Activated CD8-positive, alpha-beta T cell treated with anti-CD3 and anti-CD28 coated beads for 36 hours (primary cell): ENCODE results near the gene CBX2. TPM values are rescaled to one million over a fixed set of nuclear protein-coding genes. Genes with fewer than 3 reads are reported as not detected.

Source experiments
- ATAC-seq: fragments of 200-7000 bp; cut with Tn5 transposase; one replicate; pipeline ENCODE4 v1.10.0; 2021; ENCODE audit warnings: mild to moderate bottlenecking, moderate library complexity
- CTCF ChIA-PET: fragments of 350-600 bp; sonication (Branson Sonifier 250); formaldehyde crosslinking; loops from one replicate; lab custom pipeline; 2021; ENCODE audit warnings: antibody characterized with exemption; lab: Charles Lee
- POLR2A ChIA-PET: fragments of 350-600 bp; sonication (Branson Sonifier 250); formaldehyde crosslinking; loops from one replicate; lab custom pipeline; 2021; ENCODE audit warnings: antibody characterized with exemption; lab: Charles Lee
- DNase-seq: peaks from one replicate; pipeline ENCODE4 v3.0.0-alpha.2; 2020
- H3K27ac Mint-ChIP-seq: one replicate; pipeline ENCODE4 v1.8.0; 2021; ENCODE audit warnings: mild to moderate bottlenecking, mixed read lengths
- H3K27me3 Mint-ChIP-seq: one replicate; pipeline ENCODE4 v1.8.0; 2021; ENCODE audit warnings: mixed read lengths
- H3K36me3 Mint-ChIP-seq: one replicate; pipeline ENCODE4 v1.8.0; 2021; ENCODE audit warnings: low read depth, mixed read lengths
- H3K4me1 Mint-ChIP-seq: one replicate; pipeline ENCODE4 v1.8.0; 2021; ENCODE audit warnings: low read depth, mixed read lengths
- H3K4me3 Mint-ChIP-seq: one replicate; pipeline ENCODE4 v1.8.0; 2021; ENCODE audit warnings: mild to moderate bottlenecking, moderate library complexity, mixed read lengths
- H3K9me3 Mint-ChIP-seq: one replicate; pipeline ENCODE4 v1.8.0; 2021; ENCODE audit warnings: mixed read lengths
- CTCF ChIP-seq: fragments of 200-600 bp; IDR thresholded peaks from one replicate; pipeline ENCODE4 v1.8.0; 2022; ENCODE audit warnings: antibody characterized with exemption, mild to moderate bottlenecking
- intact Hi-C: fragments of 100-400 bp; cut with micrococcal nuclease; formaldehyde crosslinking; loops from one replicate; pipeline ENCODE4 v1.10.0; 2022
- total RNA-seq, 2 experiments: library from RNA; stranded (reverse); gene quantifications; one replicate each; pipeline ENCODE4 v1.2.3, GENCODE V29; 2021

The CBX2 gene
- total RNA-seq, 2 experiments from 2014 or later, result 8.0 to 9.7 TPM

GRCh38 chr17:79779084-79779529 lies 1.2 kb downstream of the CBX2 start:
- Mint-ChIP-seq H3K9me3 (no peaks in the 10 kb centered on the region), H3K27ac (no peak overlapping the region), H3K4me1 (peaks cover 34% of the 10 kb centered on the region), H3K36me3 (peaks cover 8% of the 10 kb centered on the region), H3K27me3 (peaks cover 48% of the 10 kb centered on the region), H3K4me3 (peak overlapping the region; percentile 86)
- intact Hi-C loops, result no loop called here
- ChIA-PET CTCF (interaction anchor here (0.7 to 2.7 kb wide), 3 partner anchors 8 to 37 kb away, joined by 3 to 9 read pairs (median 4); no protein-coding TSS in a partner anchor), POLR2A (interaction anchor here (1.1 to 1.2 kb wide), 2 partner anchors 15 to 17 kb away, joined by 4 read pairs; partner anchors contain the start of gene CBX8)
- DNase-seq (no peak), ATAC-seq (no peak)
- no peak for TF ChIP-seq CTCF

- Mint-ChIP-seq H3K4me3 (peak overlapping the region; percentile 86), H3K36me3 (peaks cover 8% of the 10 kb centered on the region), H3K27me3 (peaks cover 43% of the 10 kb centered on the region), H3K9me3 (no peaks in the 10 kb centered on the region), H3K27ac (no peak overlapping the region), H3K4me1 (peaks cover 34% of the 10 kb centered on the region)
- ATAC-seq, result no peak
- POLR2A ChIA-PET, result no interaction called here
- no peak for TF ChIP-seq CTCF
- DNase-seq, result no peak
- CTCF ChIA-PET, result interaction anchor here (0.7 to 2.7 kb wide), 2 partner anchors 9 to 38 kb away, joined by 3 to 9 read pairs; no protein-coding TSS in a partner anchor
- intact Hi-C loops, result no loop called here
Observed at GRCh38 chr17:79779661-79780365, 1.9 kb downstream of the CBX2 start.

GRCh38 chr17:79781012-79781650 lies 3.2 kb downstream of the CBX2 start:
- Mint-ChIP-seq H3K36me3 (peaks cover 8% of the 10 kb centered on the region), H3K4me3 (no peak overlapping the region), H3K4me1 (peaks cover 34% of the 10 kb centered on the region), H3K9me3 (no peaks in the 10 kb centered on the region), H3K27me3 (peaks cover 41% of the 10 kb centered on the region), H3K27ac (no peak overlapping the region)
- ATAC-seq (no peak), DNase-seq (no peak)
- TF ChIP-seq CTCF, result no peak
- ChIA-PET CTCF (interaction anchor here (1.5 to 2.7 kb wide), 2 partner anchors 8 to 54 kb away, joined by 3 to 9 read pairs; no protein-coding TSS in a partner anchor), POLR2A (no interaction called here)
- intact Hi-C loops, result no loop called here

- no peak for TF ChIP-seq CTCF
- ChIA-PET CTCF (interaction anchor here (1.5 to 2.7 kb wide), 2 partner anchors 7 to 53 kb away, joined by 3 to 9 read pairs; no protein-coding TSS in a partner anchor), POLR2A (interaction anchor here (0.8 to 1.0 kb wide), 2 partner anchors 19 to 26 kb away, joined by 3 read pairs; no protein-coding TSS in a partner anchor)
- intact Hi-C loops, result no loop called here
- no peak overlapping the region for H3K27ac Mint-ChIP-seq
- ATAC-seq, result no peak
- no peak overlapping the region for H3K4me3 Mint-ChIP-seq
- peaks cover 34% of the 10 kb centered on the region for H3K4me1 Mint-ChIP-seq
- H3K36me3 Mint-ChIP-seq, result peaks cover 8% of the 10 kb centered on the region
- no peaks in the 10 kb centered on the region for H3K9me3 Mint-ChIP-seq
- peaks cover 32% of the 10 kb centered on the region for H3K27me3 Mint-ChIP-seq
- no peak for DNase-seq
Observed at GRCh38 chr17:79781736-79782575, 4.0 kb downstream of the CBX2 start.
